GM21786 (cell line): ENCODE measurements around the gene U2SURP.
"Not testable (repeated sequence)": the region's sequence is repeated elsewhere in the genome, so short reads cannot be mapped to it uniquely, and the experiment has no call there.

Experiments used
- ATAC-seq: cut with Tn5 transposase; IDR thresholded peaks from one replicate; pipeline ENCODE4 v1.9.1; 2021; ENCODE audit not compliant: unreplicated experiment

U2SURP gene

DNA sequence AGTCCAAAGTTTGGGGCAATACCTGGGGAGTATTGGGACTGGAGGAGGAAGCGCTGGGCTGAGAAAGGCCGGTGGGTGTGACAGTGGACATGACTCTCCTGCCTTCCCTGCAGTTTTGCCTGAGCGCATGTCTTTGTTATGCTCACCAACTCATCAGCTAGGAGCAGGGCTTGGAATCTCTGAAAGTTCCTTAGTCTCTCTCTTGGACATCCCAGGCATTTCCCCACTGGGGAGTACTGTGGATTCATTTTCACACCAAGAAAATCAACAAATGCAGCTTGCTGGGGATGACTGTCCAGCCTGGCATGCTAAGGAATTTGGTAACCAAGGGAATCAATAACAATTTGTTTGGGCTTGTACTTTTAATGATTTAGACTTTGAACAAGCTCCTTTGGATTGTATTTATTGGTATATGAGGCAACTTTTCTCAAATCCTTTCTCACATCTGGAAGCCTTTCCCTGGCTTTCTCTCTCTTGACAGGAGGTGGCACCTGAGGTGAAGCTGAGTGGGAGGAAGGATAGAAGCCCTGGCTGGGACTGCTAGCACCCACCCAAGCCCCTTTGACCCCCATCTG is 69.7 kb downstream of the U2SURP start:
- ATAC-seq = no peak

DNA sequence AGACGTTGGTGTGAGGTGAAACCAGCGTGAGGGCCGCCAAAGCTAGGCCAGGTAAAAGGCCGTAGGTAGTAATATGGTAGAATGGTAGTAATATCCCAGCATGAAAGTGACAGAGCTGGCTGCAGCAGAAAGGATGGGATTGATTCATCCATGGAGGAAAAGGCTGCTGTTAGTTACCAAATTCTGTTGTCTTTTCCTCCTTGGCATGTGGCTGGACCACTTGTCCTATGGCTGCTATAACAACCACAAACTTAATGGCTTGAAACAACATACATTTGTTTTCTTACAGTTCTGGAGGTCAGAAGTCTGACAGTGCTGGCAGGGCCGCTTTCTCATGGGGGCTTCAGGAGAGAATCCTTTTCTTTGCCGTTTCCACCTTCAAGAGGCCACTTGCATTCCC is 70.4 kb downstream of the U2SURP start:
- ATAC-seq = no peak

GRCh38 chr3:143072298-143073020 is 71.1 kb downstream of the U2SURP start:
- ATAC-seq = not testable (repeated sequence)

DNA sequence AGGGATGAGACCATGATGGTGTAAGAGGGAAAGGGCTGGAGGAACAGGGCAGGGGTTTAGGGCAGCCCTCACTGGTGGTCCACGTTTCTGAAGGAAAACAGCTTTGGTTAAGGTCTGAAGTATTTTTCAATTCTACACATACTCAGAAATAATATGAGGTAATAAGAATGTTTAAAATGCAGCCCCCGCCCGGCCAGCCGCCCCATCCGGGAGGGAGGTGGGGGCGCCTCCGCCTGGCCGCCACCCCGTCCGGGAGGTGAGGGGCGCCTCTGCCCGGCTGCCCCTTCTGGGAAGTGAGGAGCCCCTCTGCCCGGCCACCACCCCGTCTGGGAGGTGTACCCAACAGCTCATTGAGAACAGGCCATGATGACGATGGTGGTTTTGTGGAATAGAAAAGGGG is 72.2 kb downstream of the U2SURP start:
- ATAC-seq = not testable (repeated sequence)

DNA sequence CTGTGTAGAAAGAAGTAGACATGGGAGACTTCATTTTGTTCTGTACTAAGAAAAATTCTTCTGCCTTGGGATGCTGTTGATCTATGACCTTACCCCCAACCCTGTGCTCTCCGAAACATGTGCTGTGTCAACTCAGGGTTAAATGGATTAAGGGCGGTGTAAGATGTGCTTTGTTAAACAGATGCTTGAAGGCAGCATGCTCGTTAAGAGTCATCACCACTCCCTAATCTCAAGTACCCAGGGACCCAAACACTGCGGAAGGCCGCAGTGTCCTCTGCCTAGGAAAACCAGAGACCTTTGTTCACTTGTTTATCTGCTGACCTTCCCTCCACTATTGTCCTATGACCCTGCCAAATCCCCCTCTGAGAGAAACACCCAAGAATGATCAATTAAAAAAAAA is 72.6 kb downstream of the U2SURP start:
- not testable (repeated sequence) for ATAC-seq

- no peak for ATAC-seq
Observed at GRCh38 chr3:143078883-143079282, 77.5 kb downstream of the U2SURP start.

DNA sequence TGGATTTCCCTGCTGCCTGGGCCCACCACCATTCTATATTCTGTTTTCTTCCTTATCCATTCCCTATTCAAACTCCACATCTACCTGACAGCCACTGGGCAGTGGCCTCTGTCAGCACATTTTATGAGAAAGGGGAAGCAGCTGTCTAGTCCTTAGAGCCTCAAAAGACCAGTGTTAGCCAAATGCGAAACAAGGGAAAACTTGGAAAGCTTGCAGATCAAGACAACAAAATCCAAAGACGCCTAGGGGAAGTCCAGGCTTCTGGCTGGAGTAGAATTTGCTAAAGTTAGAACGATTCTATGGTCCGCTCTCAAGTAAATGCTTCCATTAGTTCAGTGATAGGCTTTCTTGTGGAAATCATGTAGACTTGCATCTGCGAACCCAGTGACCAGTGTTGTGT is 78.8 kb downstream of the U2SURP start:
- no peak for ATAC-seq

DNA sequence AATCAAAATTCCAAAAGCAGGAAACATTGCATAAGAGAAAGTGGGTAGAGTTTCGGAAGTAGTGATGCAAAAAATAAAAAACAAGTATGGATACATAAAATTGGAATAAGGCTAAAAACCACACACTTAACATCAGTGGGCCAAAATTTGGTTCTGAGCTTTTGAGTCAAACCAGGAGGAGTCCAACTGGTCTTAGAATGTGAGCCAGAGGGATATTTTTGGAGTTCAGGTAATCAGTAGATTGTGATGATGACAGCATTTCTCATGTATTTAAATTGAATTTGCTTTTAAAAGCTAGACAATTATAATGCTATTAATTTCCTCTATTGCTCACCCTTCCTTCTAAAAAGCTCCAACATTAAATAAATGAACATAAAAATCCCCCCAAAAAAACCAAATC is 80.0 kb downstream of the U2SURP start:
- ATAC-seq = no peak

DNA sequence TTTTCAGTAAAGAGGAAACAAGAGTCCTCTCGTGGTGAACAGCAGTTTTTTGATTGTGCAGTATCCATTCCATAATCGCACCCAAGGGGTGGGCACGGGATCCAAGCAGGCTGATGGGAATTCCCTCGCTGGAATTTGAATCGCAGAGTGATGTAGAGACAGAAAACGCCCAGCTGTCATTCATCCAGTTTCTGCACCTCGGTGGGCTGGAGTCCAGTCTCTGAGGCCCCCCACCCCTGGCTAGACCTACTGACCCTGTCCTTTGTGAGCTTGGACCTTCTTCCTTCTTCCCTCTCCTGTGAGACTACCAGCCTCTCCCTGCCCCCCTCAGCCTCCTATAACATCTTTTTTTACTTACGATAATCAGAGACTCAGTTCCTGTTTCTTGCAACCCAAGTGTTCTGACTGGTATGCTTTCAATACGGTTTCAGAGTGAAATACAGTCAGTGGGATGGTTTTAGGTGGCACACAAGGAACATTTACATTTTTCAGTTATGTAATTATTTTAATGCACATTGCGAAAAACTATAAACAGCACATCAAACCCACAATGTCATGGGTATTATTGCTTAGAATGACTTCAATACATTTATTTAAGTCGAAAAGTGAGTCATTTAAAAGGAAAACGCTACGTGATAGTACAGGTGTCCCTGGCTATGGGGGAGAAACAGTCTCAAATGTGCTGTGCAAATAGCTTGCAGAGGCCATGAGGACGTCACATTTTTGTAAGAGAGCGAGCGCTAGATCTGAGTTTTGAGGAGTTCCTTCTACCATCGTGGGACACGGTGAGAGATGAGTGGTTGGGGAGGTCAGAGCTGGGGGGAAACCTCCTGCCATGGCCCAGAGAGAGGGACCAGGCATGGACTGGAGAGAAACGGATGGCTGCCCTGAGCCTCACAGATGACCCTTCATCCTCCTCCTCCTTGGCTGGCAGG is 80.7 kb downstream of the U2SURP start:
- ATAC-seq = peak; percentile 81

DNA sequence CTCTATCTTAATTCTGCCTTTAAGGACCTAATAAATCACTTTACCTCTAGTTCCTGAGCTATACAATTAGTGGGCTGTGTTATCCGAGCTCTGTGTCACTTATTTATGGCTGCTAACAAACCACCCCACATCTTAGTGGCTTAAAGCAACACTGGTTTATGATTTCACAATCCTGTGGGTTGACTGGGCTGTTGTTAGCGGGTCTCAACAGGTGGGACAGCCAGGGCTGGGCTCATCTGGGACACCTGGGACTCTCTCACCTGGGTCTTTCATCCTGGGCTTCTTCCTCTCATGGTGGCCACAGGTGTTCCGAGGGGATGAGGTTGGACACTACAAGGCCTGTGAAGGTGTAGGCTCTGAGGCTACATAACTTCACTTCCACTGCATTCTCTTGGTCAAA is 82.4 kb downstream of the U2SURP start:
- no peak for ATAC-seq

DNA sequence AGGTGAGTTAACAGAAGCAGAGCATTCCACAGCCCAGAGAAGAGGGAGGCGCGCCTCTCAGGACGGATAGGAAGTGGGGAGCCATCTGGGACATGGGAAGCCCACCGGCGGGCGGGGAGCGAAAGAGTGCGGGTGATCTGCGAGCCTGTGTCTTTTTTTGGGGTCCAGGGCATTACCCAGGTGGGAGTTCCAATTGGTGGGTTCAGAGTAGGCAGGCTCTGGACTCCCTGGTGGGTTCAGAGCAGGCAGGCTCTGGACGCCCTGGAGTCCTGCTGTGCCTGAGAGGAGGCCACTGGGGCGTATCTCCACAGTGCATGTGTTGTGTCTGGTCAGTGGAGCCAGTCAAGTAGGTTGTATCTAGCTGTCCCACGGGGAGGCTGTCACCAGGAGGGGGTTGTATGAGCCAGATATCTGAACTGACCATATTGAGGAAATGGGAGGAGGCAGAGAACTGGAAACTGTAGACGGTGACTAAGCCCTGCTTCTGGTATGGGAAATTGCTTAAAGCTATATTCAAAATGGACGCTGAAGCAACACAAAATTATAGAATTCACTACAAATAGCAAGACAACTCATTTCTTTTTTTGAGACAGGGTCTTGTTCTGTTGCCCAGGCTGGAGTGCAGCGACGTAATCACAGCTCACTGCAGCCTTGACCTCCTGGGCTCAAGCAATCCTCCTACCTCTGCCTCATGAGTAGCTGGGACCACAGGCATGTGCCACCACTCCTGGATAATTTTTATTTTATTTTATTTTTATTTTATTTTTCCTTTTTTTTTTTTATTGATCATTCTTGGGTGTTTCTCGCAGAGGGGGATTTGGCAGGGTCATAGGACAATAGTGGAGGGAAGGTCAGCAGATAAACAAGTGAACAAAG is 83.7 kb downstream of the U2SURP start:
- peak; percentile 63 for ATAC-seq

DNA sequence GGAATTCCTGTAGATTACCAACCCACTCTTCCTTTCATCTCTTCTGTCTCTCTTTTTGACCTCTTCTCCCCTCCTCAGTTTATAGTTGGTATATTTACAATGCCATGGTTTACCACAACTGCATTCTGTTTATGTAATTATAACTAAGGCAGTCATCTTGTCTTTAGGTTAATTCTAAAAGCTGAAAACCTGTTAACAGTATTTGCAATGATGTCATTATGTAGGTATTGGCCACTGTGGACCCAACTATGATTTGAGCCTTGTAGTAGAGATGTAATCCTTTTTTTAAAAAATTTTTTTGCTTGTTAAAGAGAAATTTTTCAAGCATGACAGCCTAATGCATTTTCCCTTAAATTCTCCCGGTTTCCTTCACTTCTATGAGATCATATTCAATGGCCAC is 87.5 kb downstream of the U2SURP start:
- no peak for ATAC-seq

DNA sequence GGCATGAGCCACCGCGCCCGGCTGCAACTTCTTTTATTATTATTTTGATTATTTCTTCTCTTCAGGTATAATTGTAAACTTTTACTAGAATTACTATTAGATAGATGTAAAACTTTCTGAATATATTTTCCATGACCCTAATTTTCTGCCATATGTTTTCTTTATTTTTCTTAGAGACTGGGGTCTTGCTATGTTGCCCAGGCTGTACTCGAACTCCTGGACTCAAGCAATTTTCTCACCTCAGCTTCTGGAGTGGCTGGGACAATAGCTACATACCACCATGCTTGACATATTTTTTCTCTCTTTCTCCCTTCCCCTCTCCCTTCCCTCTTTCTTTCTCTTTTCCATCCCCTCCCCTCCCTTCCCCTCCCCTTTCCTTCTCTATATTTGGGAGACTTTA is 88.6 kb downstream of the U2SURP start:
- ATAC-seq = no peak

DNA sequence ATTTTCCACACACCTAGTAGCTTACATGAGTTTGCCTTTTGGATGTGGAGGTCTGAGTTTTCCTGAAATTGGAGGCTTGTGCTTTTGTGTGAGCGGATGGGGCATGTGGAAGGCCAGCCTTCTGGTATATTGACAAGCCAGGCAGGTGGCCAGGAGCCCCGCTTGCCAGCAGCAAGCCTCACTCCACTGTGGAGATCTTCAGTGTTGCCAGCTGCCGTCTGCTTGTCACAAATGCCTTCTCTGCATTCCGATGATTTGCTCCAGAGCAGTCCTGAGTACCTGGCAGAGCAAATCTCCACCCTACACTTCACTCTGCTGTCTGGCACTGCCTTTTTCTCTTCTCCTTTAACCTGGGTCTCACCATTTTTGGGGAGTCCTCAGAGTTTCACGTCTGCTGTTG is 89.1 kb downstream of the U2SURP start:
- ATAC-seq = no peak

GRCh38 chr3:143090976-143091837 is 89.8 kb downstream of the U2SURP start:
- ATAC-seq = no peak

DNA sequence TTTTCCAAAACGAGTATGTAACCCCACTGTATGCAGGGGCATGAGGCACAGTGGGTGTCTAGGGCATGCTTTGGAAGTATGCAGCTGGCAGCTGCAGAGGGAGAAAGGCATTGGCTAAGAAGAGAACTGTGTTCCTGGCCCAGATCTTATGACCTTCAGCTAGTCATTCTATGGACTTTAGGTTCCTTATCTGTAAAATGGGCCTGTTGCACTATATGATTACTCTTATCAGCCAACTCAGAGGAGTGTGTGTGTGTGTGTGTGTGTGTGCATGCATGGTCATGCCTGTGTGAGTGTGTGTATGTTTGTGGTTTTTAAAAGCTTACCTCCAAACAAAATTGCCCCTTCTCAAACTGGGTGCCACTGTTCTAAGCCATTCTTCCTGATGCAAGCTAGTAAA is 90.8 kb downstream of the U2SURP start:
- no peak for ATAC-seq

GRCh38 chr3:143095813-143096212 is 94.4 kb downstream of the U2SURP start:
- ATAC-seq = no peak

DNA sequence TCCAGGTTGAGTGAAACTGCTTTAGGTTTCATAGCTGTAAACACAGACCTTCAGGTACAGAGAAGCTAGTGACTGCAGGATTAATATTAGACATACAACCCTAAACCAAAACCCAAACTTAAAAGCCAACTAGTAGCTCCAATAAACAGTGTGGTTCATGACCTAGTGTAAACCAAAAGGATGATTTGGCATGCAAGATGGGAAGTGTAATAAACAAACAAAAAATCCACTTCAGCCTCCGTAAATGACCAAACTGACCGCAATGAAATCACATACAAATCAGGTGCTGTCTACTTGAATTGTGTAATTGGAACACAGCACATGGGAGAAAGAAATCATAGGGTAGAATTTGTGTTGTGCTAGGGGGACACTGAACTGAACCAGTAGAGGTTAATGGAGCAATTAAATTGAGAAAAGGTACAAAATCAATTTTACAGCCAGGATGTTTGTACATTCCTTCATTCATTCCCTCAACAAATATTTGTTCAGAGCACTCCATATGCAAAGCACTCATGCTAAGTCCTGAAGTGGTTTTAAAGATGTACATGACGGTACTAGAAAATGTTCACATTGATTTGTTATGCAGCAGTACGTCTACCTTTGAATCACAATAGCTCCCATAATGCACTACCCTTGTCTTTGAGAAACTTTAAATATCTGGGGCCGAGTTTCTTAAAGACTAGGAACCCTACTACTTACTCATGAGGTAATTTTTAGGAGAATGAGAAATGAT is 96.8 kb downstream of the U2SURP start:
- ATAC-seq = no peak

GRCh38 chr3:143099210-143099609 is 97.8 kb downstream of the U2SURP start:
- no peak for ATAC-seq
